ENCODE measurements around the gene HINT3.
"Not testable (repeated sequence)": the region's sequence is repeated elsewhere in the genome, so short reads cannot be mapped to it uniquely, and the experiment has no call there.

The HINT3 gene

GRCh38 chr6:126002755-126003679 lies 46.4 kb downstream of the HINT3 start:
- no peak overlapping the region for H3K4me3 ChIP-seq (ENCODE audit: low read depth, low read length)
- TF ChIP-seq CTCF (IDR thresholded peaks at IDR 0.05; ENCODE audit: low read depth, low read length), result no peak

- no peak for TF ChIP-seq CTCF (IDR thresholded peaks at IDR 0.05; ENCODE audit: low read depth, low read length)
- H3K4me3 ChIP-seq (ENCODE audit: low read depth, low read length), result no peak overlapping the region
Observed at GRCh38 chr6:126007800-126008199, 51.2 kb downstream of the HINT3 start.

DNA sequence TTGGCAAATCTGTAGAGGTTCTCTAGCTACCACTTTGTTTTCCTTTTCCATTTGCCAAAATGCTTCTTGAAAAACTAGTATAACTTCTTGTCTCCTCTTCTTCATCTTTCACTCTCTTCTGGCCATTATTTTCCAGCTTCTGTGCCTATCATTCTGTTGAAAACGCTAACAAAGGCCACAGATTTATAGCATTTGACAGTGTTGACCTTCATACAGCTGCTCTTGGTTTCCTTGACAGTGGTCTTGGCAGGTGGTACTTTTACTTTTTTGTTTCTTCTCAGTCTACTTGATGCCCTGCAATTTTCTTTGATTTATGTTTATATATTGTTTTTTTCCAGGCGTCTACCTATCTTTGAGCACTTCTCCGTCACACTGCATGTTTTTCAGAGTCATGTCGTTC lies 53.5 kb downstream of the HINT3 start:
- H3K4me3 ChIP-seq (ENCODE audit: low read depth, low read length), result no peak overlapping the region
- no peak for TF ChIP-seq CTCF (IDR thresholded peaks at IDR 0.05; ENCODE audit: low read depth, low read length)

DNA sequence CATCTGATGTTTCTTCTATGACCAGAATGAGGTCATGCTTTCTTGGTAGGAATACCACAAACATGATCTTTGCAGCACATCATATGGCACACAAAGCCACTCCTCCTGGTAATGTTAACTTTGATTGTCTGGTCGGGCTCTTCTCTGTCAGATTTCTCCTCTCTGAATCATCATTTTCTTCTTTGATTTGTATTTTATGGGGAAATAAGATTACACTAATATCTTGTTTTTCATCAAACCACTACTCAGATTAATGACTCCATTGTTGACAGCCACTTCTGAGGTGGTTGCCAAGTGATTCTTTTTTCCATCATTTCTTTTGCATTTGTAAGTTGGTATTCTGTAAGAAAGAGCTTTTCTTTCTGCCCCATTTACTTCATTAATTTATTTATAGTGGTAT lies 59.3 kb downstream of the HINT3 start:
- no peak overlapping the region for H3K4me3 ChIP-seq (ENCODE audit: low read depth, low read length)
- TF ChIP-seq CTCF (IDR thresholded peaks at IDR 0.05; ENCODE audit: low read depth, low read length), result no peak

GRCh38 chr6:126016591-126016990 lies 60.0 kb downstream of the HINT3 start:
- no peak overlapping the region for H3K4me3 ChIP-seq (ENCODE audit: low read depth, low read length)

DNA sequence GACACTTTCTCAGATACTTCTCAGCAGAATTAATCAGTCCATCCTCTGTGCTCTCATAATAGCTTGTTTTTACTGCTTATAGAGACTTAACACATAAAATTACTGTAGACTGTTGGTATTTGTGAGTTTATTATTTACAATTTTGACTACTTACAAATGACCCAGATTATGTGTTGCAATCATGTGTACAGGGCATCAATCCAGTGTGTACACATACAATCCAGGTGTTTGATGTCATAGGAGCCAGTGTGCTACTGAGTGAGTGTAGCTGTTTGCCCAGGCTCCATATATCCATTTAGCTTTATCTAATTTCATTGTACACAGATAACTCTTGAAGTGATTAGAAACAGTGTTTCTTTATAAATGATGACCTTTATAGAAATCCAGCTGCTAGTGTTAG lies 61.1 kb downstream of the HINT3 start:
- no peak overlapping the region for H3K4me3 ChIP-seq (ENCODE audit: low read depth, low read length)
- TF ChIP-seq CTCF (IDR thresholded peaks at IDR 0.05; ENCODE audit: low read depth, low read length), result no peak

More at GRCh38 chr6:126016591-126016990, 60.0 kb downstream of the HINT3 start:
- no peak for TF ChIP-seq CTCF (IDR thresholded peaks at IDR 0.05; ENCODE audit: low read depth, low read length)

- H3K4me3 ChIP-seq (ENCODE audit: low read depth, low read length), result no peak overlapping the region
- TF ChIP-seq CTCF (IDR thresholded peaks at IDR 0.05; ENCODE audit: low read depth, low read length), result no peak
Observed at GRCh38 chr6:126020305-126021050, 63.9 kb downstream of the HINT3 start.

DNA sequence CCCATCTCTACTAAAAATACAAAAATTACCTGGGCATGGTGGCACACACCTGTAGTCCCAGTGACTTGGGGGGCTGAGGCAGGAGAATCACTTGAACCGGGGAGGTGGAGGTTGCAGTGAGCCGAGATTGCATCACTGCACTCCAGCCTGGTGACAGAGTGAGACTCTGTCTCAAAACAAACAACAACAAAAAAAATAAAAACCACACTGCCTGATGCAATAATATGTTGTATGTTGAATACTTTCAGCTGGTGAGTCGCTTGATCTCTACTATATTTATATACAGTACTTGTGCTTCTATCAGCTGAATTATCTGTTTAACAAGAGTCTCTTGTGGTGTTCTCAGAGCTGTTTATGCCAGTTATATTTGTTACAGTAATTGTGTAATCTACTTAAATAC lies 66.9 kb downstream of the HINT3 start:
- H3K4me3 ChIP-seq (ENCODE audit: low read depth, low read length), result not testable (repeated sequence)

All from WI38 (cell line).